ENCODE results near the gene SPATA6.
"Not testable (repeated sequence)": the region's sequence is repeated elsewhere in the genome, so short reads cannot be mapped to it uniquely, and the experiment has no call there.

SPATA6 gene

GRCh38 chr1:48344373-48344772 lies 127.6 kb downstream of the SPATA6 start:
- TF ChIP-seq, protein P1, sequence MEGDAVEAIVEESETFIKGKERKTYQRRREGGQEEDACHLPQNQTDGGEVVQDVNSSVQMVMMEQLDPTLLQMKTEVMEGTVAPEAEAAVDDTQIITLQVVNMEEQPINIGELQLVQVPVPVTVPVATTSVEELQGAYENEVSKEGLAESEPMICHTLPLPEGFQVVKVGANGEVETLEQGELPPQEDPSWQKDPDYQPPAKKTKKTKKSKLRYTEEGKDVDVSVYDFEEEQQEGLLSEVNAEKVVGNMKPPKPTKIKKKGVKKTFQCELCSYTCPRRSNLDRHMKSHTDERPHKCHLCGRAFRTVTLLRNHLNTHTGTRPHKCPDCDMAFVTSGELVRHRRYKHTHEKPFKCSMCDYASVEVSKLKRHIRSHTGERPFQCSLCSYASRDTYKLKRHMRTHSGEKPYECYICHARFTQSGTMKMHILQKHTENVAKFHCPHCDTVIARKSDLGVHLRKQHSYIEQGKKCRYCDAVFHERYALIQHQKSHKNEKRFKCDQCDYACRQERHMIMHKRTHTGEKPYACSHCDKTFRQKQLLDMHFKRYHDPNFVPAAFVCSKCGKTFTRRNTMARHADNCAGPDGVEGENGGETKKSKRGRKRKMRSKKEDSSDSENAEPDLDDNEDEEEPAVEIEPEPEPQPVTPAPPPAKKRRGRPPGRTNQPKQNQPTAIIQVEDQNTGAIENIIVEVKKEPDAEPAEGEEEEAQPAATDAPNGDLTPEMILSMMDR (conservative IDR thresholded peaks at IDR 0.05; ENCODE audit: low read depth, low read length) = no peak
- H3K4me3 ChIP-seq (ENCODE audit: low read length) = no peak overlapping the region
- no peak for DNase-seq (ENCODE audit: low read depth)

DNA sequence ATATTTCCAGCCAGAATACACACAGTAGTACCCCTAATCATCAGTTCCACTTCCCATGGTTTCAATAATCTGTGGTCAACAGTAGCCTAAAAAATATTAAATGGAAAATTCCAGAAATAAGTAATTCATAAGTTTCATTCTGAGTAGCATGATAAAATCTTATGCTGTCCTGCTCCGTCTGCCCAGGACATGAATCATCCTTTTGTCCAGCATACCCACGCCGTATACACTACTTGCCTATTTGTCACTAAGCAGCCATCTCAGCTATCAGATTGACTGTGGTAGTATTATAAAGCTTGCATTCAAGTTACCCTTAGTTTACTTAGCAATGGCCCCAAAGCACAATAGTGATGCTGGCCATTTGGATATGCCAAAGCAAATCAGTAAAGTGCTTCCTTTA lies 130.8 kb downstream of the SPATA6 start:
- H3K4me3 ChIP-seq (ENCODE audit: low read length) = no peak overlapping the region
- no peak for DNase-seq (ENCODE audit: low read depth)
- TF ChIP-seq, protein P1 (conservative IDR thresholded peaks at IDR 0.05; ENCODE audit: low read depth, low read length) = no peak

GRCh38 chr1:48338257-48338656 lies 133.7 kb downstream of the SPATA6 start:
- no peak for DNase-seq (ENCODE audit: low read depth)
- H3K4me3 ChIP-seq (ENCODE audit: low read length) = no peak overlapping the region
- TF ChIP-seq, protein P1 (conservative IDR thresholded peaks at IDR 0.05; ENCODE audit: low read depth, low read length) = no peak

- no peak overlapping the region for H3K4me3 ChIP-seq (ENCODE audit: low read length)
- DNase-seq (ENCODE audit: low read depth) = no peak
- TF ChIP-seq, protein P1 (conservative IDR thresholded peaks at IDR 0.05; ENCODE audit: low read depth, low read length) = no peak
These were observed 138.7 kb downstream of the SPATA6 start for GRCh38 chr1:48333316-48333715.

DNA sequence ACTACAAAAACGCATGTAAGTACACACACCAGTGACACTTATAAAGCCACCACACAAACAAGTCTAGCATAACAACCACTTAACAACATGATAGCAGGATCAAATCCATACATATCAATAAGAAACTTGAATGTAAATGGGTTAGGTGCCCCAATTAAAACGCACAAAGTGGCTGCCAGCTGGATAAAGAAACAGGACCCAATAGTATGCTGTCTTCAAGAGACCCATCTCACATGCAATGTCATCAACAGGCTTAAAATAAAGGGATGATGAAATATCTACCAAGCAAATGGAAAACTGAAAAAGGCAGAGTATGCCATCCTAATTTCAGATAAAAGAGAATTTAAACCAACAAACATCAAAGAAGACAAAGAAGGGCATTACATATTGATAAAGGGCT lies 139.9 kb downstream of the SPATA6 start:
- TF ChIP-seq, protein P1 (conservative IDR thresholded peaks at IDR 0.05; ENCODE audit: low read depth, low read length) = no peak
- no peak for DNase-seq (ENCODE audit: low read depth)
- H3K4me3 ChIP-seq (ENCODE audit: low read length) = no peak overlapping the region

- TF ChIP-seq, protein P1 (conservative IDR thresholded peaks at IDR 0.05; ENCODE audit: low read depth, low read length) = no peak
- no peak for DNase-seq (ENCODE audit: low read depth)
- H3K4me3 ChIP-seq (ENCODE audit: low read length) = no peak overlapping the region
These were observed 142.1 kb downstream of the SPATA6 start for GRCh38 chr1:48329905-48330304.

GRCh38 chr1:48329486-48329885 lies 142.5 kb downstream of the SPATA6 start:
- TF ChIP-seq, protein P1 (conservative IDR thresholded peaks at IDR 0.05; ENCODE audit: low read depth, low read length) = no peak
- no peak for DNase-seq (ENCODE audit: low read depth)
- H3K4me3 ChIP-seq (ENCODE audit: low read length) = no peak overlapping the region

DNA sequence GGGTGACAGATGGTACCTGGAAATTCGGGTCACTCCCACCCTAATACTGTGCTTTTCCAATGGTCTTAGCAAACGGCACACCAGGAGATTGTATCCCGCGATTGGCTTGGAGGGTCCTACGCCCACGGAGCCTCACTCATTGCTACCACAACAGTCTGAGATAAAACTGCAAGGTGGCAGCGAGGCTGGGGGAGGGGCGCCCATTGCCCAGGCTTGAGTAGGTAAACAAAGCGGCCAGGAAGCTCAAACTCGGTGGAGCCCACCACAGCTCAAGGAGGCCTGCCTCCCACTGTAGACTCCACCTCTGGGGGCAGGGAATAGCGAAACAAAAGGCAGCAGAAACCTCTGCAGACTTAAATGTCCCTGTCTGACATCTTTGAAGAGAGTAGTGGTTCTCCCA lies 160.2 kb downstream of the SPATA6 start:
- DNase-seq (ENCODE audit: low read depth); H3K4me3 ChIP-seq (ENCODE audit: low read length): not testable (repeated sequence)
